Activated CD8-positive, alpha-beta T cell treated with anti-CD3 and anti-CD28 coated beads for 36 hours (primary cell): ENCODE data around the gene BMP7. TPM values are rescaled to one million over a fixed set of nuclear protein-coding genes. Genes with fewer than 3 reads are reported as not detected.

ENCODE experiments used
- ATAC-seq: fragments of 200-7000 bp; cut with Tn5 transposase; one replicate; pipeline ENCODE4 v1.10.0; 2021; ENCODE audit warnings: mild to moderate bottlenecking, moderate library complexity
- CTCF ChIA-PET: fragments of 350-600 bp; sonication (Branson Sonifier 250); formaldehyde crosslinking; loops from one replicate; lab custom pipeline; 2021; ENCODE audit warnings: antibody characterized with exemption; lab: Charles Lee
- POLR2A ChIA-PET: fragments of 350-600 bp; sonication (Branson Sonifier 250); formaldehyde crosslinking; loops from one replicate; lab custom pipeline; 2021; ENCODE audit warnings: antibody characterized with exemption; lab: Charles Lee
- DNase-seq: peaks from one replicate; pipeline ENCODE4 v3.0.0-alpha.2; 2020
- H3K27ac Mint-ChIP-seq: one replicate; pipeline ENCODE4 v1.8.0; 2021; ENCODE audit warnings: mild to moderate bottlenecking, mixed read lengths
- H3K27me3 Mint-ChIP-seq: one replicate; pipeline ENCODE4 v1.8.0; 2021; ENCODE audit warnings: mixed read lengths
- H3K36me3 Mint-ChIP-seq: one replicate; pipeline ENCODE4 v1.8.0; 2021; ENCODE audit warnings: low read depth, mixed read lengths
- H3K4me1 Mint-ChIP-seq: one replicate; pipeline ENCODE4 v1.8.0; 2021; ENCODE audit warnings: low read depth, mixed read lengths
- H3K4me3 Mint-ChIP-seq: one replicate; pipeline ENCODE4 v1.8.0; 2021; ENCODE audit warnings: mild to moderate bottlenecking, moderate library complexity, mixed read lengths
- H3K9me3 Mint-ChIP-seq: one replicate; pipeline ENCODE4 v1.8.0; 2021; ENCODE audit warnings: mixed read lengths
- CTCF ChIP-seq: fragments of 200-600 bp; IDR thresholded peaks from one replicate; pipeline ENCODE4 v1.8.0; 2022; ENCODE audit warnings: antibody characterized with exemption, mild to moderate bottlenecking
- intact Hi-C: fragments of 100-400 bp; cut with micrococcal nuclease; formaldehyde crosslinking; loops from one replicate; pipeline ENCODE4 v1.10.0; 2022
- total RNA-seq, 2 experiments: library from RNA; stranded (reverse); gene quantifications; one replicate each; pipeline ENCODE4 v1.2.3, GENCODE V29; 2021

The BMP7 gene
- total RNA-seq, 2 experiments from 2014 or later = not detected

- ChIA-PET POLR2A (no interaction called here), CTCF (no interaction called here)
- Mint-ChIP-seq H3K9me3 (no peaks in the 10 kb centered on the region), H3K27ac (no peak overlapping the region), H3K4me1 (no peaks in the 10 kb centered on the region), H3K36me3 (no peaks in the 10 kb centered on the region), H3K27me3 (peaks cover 10% of the 10 kb centered on the region), H3K4me3 (no peak overlapping the region)
- ATAC-seq = no peak
- DNase-seq = no peak
- TF ChIP-seq CTCF = no peak
- intact Hi-C loops = no loop called here
Observed at GRCh38 chr20:57274846-57275245, 8.4 kb upstream of the BMP7 start.

GRCh38 chr20:57274299-57274698 lies 7.9 kb upstream of the BMP7 start:
- ChIA-PET CTCF (no interaction called here), POLR2A (no interaction called here)
- H3K4me3 Mint-ChIP-seq = no peak overlapping the region
- no peaks in the 10 kb centered on the region for H3K4me1 Mint-ChIP-seq
- no peak for DNase-seq
- no peaks in the 10 kb centered on the region for H3K36me3 Mint-ChIP-seq
- no peak for TF ChIP-seq CTCF
- ATAC-seq = no peak
- H3K27ac Mint-ChIP-seq = no peak overlapping the region
- no peaks in the 10 kb centered on the region for H3K9me3 Mint-ChIP-seq
- peaks cover 11% of the 10 kb centered on the region for H3K27me3 Mint-ChIP-seq
- intact Hi-C loops = no loop called here

GRCh38 chr20:57272883-57273535 lies 6.6 kb upstream of the BMP7 start:
- Mint-ChIP-seq H3K27me3 (peaks cover 21% of the 10 kb centered on the region), H3K4me3 (no peak overlapping the region), H3K9me3 (no peaks in the 10 kb centered on the region), H3K27ac (no peak overlapping the region), H3K4me1 (no peaks in the 10 kb centered on the region), H3K36me3 (no peaks in the 10 kb centered on the region)
- ChIA-PET POLR2A (interaction anchor here (0.6 to 1.7 kb wide), 2 partner anchors 10 to 1089 kb away, joined by 3 to 4 read pairs; no protein-coding TSS in a partner anchor), CTCF (no interaction called here)
- intact Hi-C loops = no loop called here
- ATAC-seq (no peak), DNase-seq (no peak)
- TF ChIP-seq CTCF = no peak

GRCh38 chr20:57270204-57270984 lies 4.0 kb upstream of the BMP7 start:
- H3K4me3 Mint-ChIP-seq = no peak overlapping the region
- peaks cover 32% of the 10 kb centered on the region for H3K27me3 Mint-ChIP-seq
- no peaks in the 10 kb centered on the region for H3K9me3 Mint-ChIP-seq
- no peaks in the 10 kb centered on the region for H3K36me3 Mint-ChIP-seq
- POLR2A ChIA-PET = no interaction called here
- no peak for TF ChIP-seq CTCF
- CTCF ChIA-PET = no interaction called here
- H3K4me1 Mint-ChIP-seq = peaks cover 2% of the 10 kb centered on the region
- H3K27ac Mint-ChIP-seq = no peak overlapping the region
- intact Hi-C loops = no loop called here
- ATAC-seq = no peak
- DNase-seq = no peak
